SK-N-SH treated with all-trans-retinoic acid at 6 μM for 48 hours (cell line): Measurements from ENCODE around the gene CHMP3.

Source experiments
- ATAC-seq: fragments of 200-7000 bp; cut with Tn5 transposase; 3 replicates; pipeline ENCODE4 v1.9.1; 2020; ENCODE audit warnings: mild to moderate bottlenecking, moderate library complexity
- ARNTL ChIP-seq: fragments of 450-650 bp; formaldehyde crosslinking; IDR thresholded peaks from 2 replicates; pipeline ENCODE4 v1.5.0; 2020; ENCODE audit warnings: low read depth, mild to moderate bottlenecking, moderate library complexity, borderline replicate concordance
- BACH2 ChIP-seq: fragments of 250-450 bp; sonication (Bioruptor Pico); IDR thresholded peaks from 2 replicates; pipeline ENCODE4 v1.9.0; 2021; ENCODE audit warnings: mild to moderate bottlenecking, borderline replicate concordance
- CREB5 ChIP-seq: fragments of 250-450 bp; sonication (Bioruptor Pico); IDR thresholded peaks from 2 replicates; pipeline ENCODE4 v1.5.1; 2020; ENCODE audit warnings: low read depth, mild to moderate bottlenecking, moderate library complexity
- CSDC2 ChIP-seq: fragments of 250-450 bp; sonication (Bioruptor Pico); IDR thresholded peaks from 2 replicates; pipeline ENCODE4 v1.5.0; 2020; ENCODE audit warnings: mild to moderate bottlenecking, moderate library complexity
- CSRNP3 ChIP-seq: fragments of 250-450 bp; sonication (Bioruptor Pico); IDR thresholded peaks from 2 replicates; pipeline ENCODE4 v1.5.1; 2021; ENCODE audit warnings: mild to moderate bottlenecking, moderate library complexity
- ESRRG ChIP-seq: fragments of 250-450 bp; sonication (Bioruptor Pico); IDR thresholded peaks from 2 replicates; pipeline ENCODE4 v1.6.1; 2021; ENCODE audit warnings: mild to moderate bottlenecking
- GLIS3 ChIP-seq: fragments of 250-450 bp; sonication (Bioruptor Pico); IDR thresholded peaks from 2 replicates; pipeline ENCODE4 v1.5.0; 2020; ENCODE audit warnings: mild to moderate bottlenecking, moderate library complexity
- OSR1 ChIP-seq: fragments of 250-450 bp; sonication (Bioruptor Pico); IDR thresholded peaks from 2 replicates; pipeline ENCODE4 v1.8.0; 2022; ENCODE audit warnings: moderate library complexity, mild to moderate bottlenecking, inconsistent platforms
- PATZ1 ChIP-seq: fragments of 250-450 bp; sonication (Bioruptor Pico); IDR thresholded peaks from 2 replicates; pipeline ENCODE4 v1.8.0; 2020; ENCODE audit warnings: mild to moderate bottlenecking, moderate library complexity, borderline replicate concordance
- POU6F1 ChIP-seq: fragments of 250-450 bp; sonication (Bioruptor Pico); IDR thresholded peaks from 2 replicates; pipeline ENCODE4 v1.8.0; 2021; ENCODE audit warnings: low read depth, mild to moderate bottlenecking, moderate library complexity, borderline replicate concordance
- PPARA ChIP-seq: fragments of 250-450 bp; sonication (Bioruptor Pico); IDR thresholded peaks from 2 replicates; pipeline ENCODE4 v1.5.0; 2020; ENCODE audit warnings: mild to moderate bottlenecking, borderline replicate concordance
- RARB ChIP-seq: fragments of 250-450 bp; sonication (Bioruptor Pico); IDR thresholded peaks from 2 replicates; pipeline ENCODE4 v1.8.0; 2021; ENCODE audit warnings: mild to moderate bottlenecking, moderate library complexity
- SNAI2 ChIP-seq: fragments of 250-450 bp; sonication (Bioruptor Pico); IDR thresholded peaks from 2 replicates; pipeline ENCODE4 v1.5.0; 2020; ENCODE audit warnings: mild to moderate bottlenecking, moderate library complexity
- TCF4 ChIP-seq: fragments of 250-450 bp; sonication (Bioruptor Pico); IDR thresholded peaks from 2 replicates; pipeline ENCODE4 v1.8.0; 2021; ENCODE audit warnings: mild to moderate bottlenecking, moderate library complexity, borderline replicate concordance
- TOX ChIP-seq: fragments of 250-450 bp; sonication (Bioruptor Pico); IDR thresholded peaks from 2 replicates; pipeline ENCODE4 v1.8.0; 2021; ENCODE audit warnings: mild to moderate bottlenecking, moderate library complexity, borderline replicate concordance
- ZC3H10 ChIP-seq: fragments of 250-450 bp; sonication (Bioruptor Pico); IDR thresholded peaks from 2 replicates; pipeline ENCODE4 v1.5.1; 2021; ENCODE audit warnings: mild to moderate bottlenecking, moderate library complexity
- ZFP3 ChIP-seq: fragments of 250-450 bp; sonication (Bioruptor Pico); IDR thresholded peaks from 2 replicates; pipeline ENCODE4 v1.5.0; 2020; ENCODE audit warnings: mild to moderate bottlenecking, moderate library complexity
- ZFP30 ChIP-seq: fragments of 450-650 bp; formaldehyde crosslinking; IDR thresholded peaks from 2 replicates; pipeline ENCODE4 v1.5.0; 2022; ENCODE audit warnings: mild to moderate bottlenecking, moderate library complexity
- ZNF565 ChIP-seq: fragments of 450-650 bp; formaldehyde crosslinking; conservative IDR thresholded peaks from 2 replicates; pipeline ENCODE4 v1.5.0; 2020; ENCODE audit warnings: low read depth, mild to moderate bottlenecking, moderate library complexity
- ZNF70 ChIP-seq: fragments of 450-650 bp; formaldehyde crosslinking; IDR thresholded peaks from 2 replicates; pipeline ENCODE4 v1.5.0; 2020; ENCODE audit warnings: mild to moderate bottlenecking, moderate library complexity
- ZNF8 ChIP-seq: fragments of 450-650 bp; formaldehyde crosslinking; IDR thresholded peaks from 2 replicates; pipeline ENCODE4 v1.5.0; 2020; ENCODE audit warnings: mild to moderate bottlenecking, moderate library complexity

CHMP3 gene

GRCh38 chr2:86485802-86486201 lies 77.4 kb downstream of the CHMP3 start (continued):
- TF ChIP-seq TCF4 (CRISPR knock-in tag) (no peak), CSRNP3 (no peak), SNAI2 (CRISPR knock-in tag) (no peak), PATZ1 (CRISPR knock-in tag) (no peak), ZNF565 (CRISPR knock-in tag) (no peak), BACH2 (CRISPR knock-in tag) (no peak), CSDC2 (CRISPR knock-in tag) (no peak), TOX (CRISPR knock-in tag) (no peak), ZFP3 (CRISPR knock-in tag) (no peak), ZNF70 (no peak), RARB (no peak)

- ATAC-seq = no peak
- no peak for TF ChIP-seq ARNTL (CRISPR knock-in tag)
- TF ChIP-seq ZNF8 (CRISPR knock-in tag) = no peak
- TF ChIP-seq ESRRG (CRISPR knock-in tag) = no peak
- TF ChIP-seq ZNF70 = no peak
- TF ChIP-seq ZNF565 (CRISPR knock-in tag) = no peak
- no peak for TF ChIP-seq CREB5
- TF ChIP-seq RARB = no peak
- TF ChIP-seq CSDC2 (CRISPR knock-in tag) = no peak
- no peak for TF ChIP-seq ZFP30 (CRISPR knock-in tag)
- TF ChIP-seq SNAI2 (CRISPR knock-in tag) = no peak
- no peak for TF ChIP-seq PATZ1 (CRISPR knock-in tag)
- TF ChIP-seq OSR1 (CRISPR knock-in tag) = no peak
- TF ChIP-seq GLIS3 (CRISPR knock-in tag) = no peak
- no peak for TF ChIP-seq ZC3H10
- no peak for TF ChIP-seq POU6F1
These were observed 78.1 kb downstream of the CHMP3 start for GRCh38 chr2:86485103-86485502.

GRCh38 chr2:86484385-86484784 lies 78.9 kb downstream of the CHMP3 start:
- no peak for ATAC-seq
- TF ChIP-seq TOX (CRISPR knock-in tag) (no peak), PPARA (CRISPR knock-in tag) (no peak), CSRNP3 (no peak), GLIS3 (CRISPR knock-in tag) (no peak), ZC3H10 (no peak)
